GM18502 (cell line): Measurements from ENCODE around the gene DEUP1.

Experiments
- ATAC-seq: cut with Tn5 transposase; IDR thresholded peaks from one replicate; pipeline ENCODE4 v1.9.1; 2021; ENCODE audit warnings: mild to moderate bottlenecking; ENCODE audit not compliant: unreplicated experiment, poor library complexity

DEUP1 gene

GRCh38 chr11:93468290-93468689, 137.7 kb downstream of the DEUP1 start:
- no peak for ATAC-seq

GRCh38 chr11:93474123-93474522, 143.6 kb downstream of the DEUP1 start:
- ATAC-seq = no peak

GRCh38 chr11:93476796-93477195, 146.3 kb downstream of the DEUP1 start:
- ATAC-seq = no peak

- ATAC-seq = no peak
Observed at GRCh38 chr11:93477684-93478234, 147.2 kb downstream of the DEUP1 start.

- no peak for ATAC-seq
Observed at GRCh38 chr11:93478841-93479240, 148.3 kb downstream of the DEUP1 start.

- ATAC-seq = no peak
Observed at GRCh38 chr11:93480256-93480655, 149.7 kb downstream of the DEUP1 start.

GRCh38 chr11:93480756-93481155, 150.2 kb downstream of the DEUP1 start:
- no peak for ATAC-seq

GRCh38 chr11:93481279-93481678, 150.7 kb downstream of the DEUP1 start:
- no peak for ATAC-seq

- no peak for ATAC-seq
Observed at GRCh38 chr11:93481696-93482095, 151.2 kb downstream of the DEUP1 start.

- no peak for ATAC-seq
Observed at GRCh38 chr11:93482556-93482955, 152.0 kb downstream of the DEUP1 start.

- no peak for ATAC-seq
Observed at GRCh38 chr11:93484716-93485115, 154.2 kb downstream of the DEUP1 start.

GRCh38 chr11:93485983-93486382, 155.4 kb downstream of the DEUP1 start:
- ATAC-seq = no peak

- ATAC-seq = no peak
Observed at GRCh38 chr11:93487032-93487483, 156.5 kb downstream of the DEUP1 start.
